Transverse colon (tissue), 4 donors: Measurements from ENCODE around the gene USP7.
"Not testable (repeated sequence)": the region's sequence is repeated elsewhere in the genome, so short reads cannot be mapped to it uniquely, and the experiment has no call there.

Experiments used
- CTCF ChIP-seq, 5 experiments: fragments of 200-600 bp in 3 of 5; fragments of 450-650 bp in 2 of 5; sonication (generic) in 3 of 5; IDR thresholded peaks; 1 replicate in 2 of 5; 2 replicates in 3 of 5; pipeline ENCODE4 v1.5.1; 2016 to 2017; ENCODE audit warnings: antibody characterized with exemption in 5 of 5, inconsistent platforms in 3 of 5, mild to moderate bottlenecking in 2 of 5, moderate library complexity in 1 of 5
- POLR2A ChIP-seq: fragments of 450-650 bp; IDR thresholded peaks from one replicate; pipeline ENCODE4 v1.6.1; 2016; ENCODE audit warnings: antibody characterized with exemption, mild to moderate bottlenecking, moderate library complexity
- POLR2AphosphoS5 ChIP-seq, 3 donors: sonication (generic); formaldehyde crosslinking; IDR thresholded peaks; one replicate each; pipeline ENCODE4 v1.6.1; 2016; ENCODE audit warnings: antibody characterized with exemption in 3 of 3

GRCh38 chr16:8875317-8875716, 88.4 kb downstream of the USP7 start:
- not testable (repeated sequence) for TF ChIP-seq CTCF (IDR thresholded peaks at IDR 0.05); POLR2A; POLR2AphosphoS5 (IDR thresholded peaks at IDR 0.05)
